DOHH2 (cell line): ENCODE results near the gene DISC1.

ENCODE experiments used
- H3F3A ChIP-seq: fragments of 200-600 bp; sonication (generic), shearing (Covaris generic); 2 replicates; pipeline ENCODE4 v1.6.0; 2016; ENCODE audit warnings: antibody characterized with exemption, mild to moderate bottlenecking; ENCODE audit not compliant: control insufficient read depth, insufficient read depth
- H3K27ac ChIP-seq: fragments of 200-600 bp; sonication (generic); 2 replicates; pipeline ENCODE4 v1.5.1; 2014; ENCODE audit warnings: low read depth, mild to moderate bottlenecking, low read length, moderate library complexity
- H3K27me3 ChIP-seq: fragments of 200-600 bp; sonication (generic); 2 replicates; pipeline ENCODE4 v1.6.1; 2014; ENCODE audit warnings: mild to moderate bottlenecking, low read length, mixed read lengths; ENCODE audit not compliant: control insufficient read depth
- H3K36me3 ChIP-seq: fragments of 200-600 bp; sonication (generic); 2 replicates; pipeline ENCODE4 v1.6.1; 2014; ENCODE audit warnings: mild to moderate bottlenecking, low read length, moderate library complexity, mixed read lengths; ENCODE audit not compliant: control insufficient read depth
- H3K4me1 ChIP-seq: fragments of 200-600 bp; sonication (generic); 2 replicates; pipeline ENCODE4 v1.6.1; 2014; ENCODE audit warnings: mild to moderate bottlenecking, low read length, mixed read lengths; ENCODE audit not compliant: control insufficient read depth
- H3K4me2 ChIP-seq: fragments of 200-600 bp; sonication (generic); 2 replicates; pipeline ENCODE4 v1.6.0; 2014; ENCODE audit warnings: mild to moderate bottlenecking, low read length, moderate library complexity
- H3K4me3 ChIP-seq: fragments of 200-600 bp; sonication (generic); 2 replicates; pipeline ENCODE4 v1.5.1; 2014; ENCODE audit warnings: mild to moderate bottlenecking, low read length, mixed read lengths
- H3K79me2 ChIP-seq: fragments of 200-600 bp; sonication (generic); 2 replicates; pipeline ENCODE4 v1.6.1; 2014; ENCODE audit warnings: mild to moderate bottlenecking, low read length, mixed read lengths; ENCODE audit not compliant: control insufficient read depth
- H3K9me2 ChIP-seq: fragments of 200-600 bp; sonication (generic); replicated peaks from 2 replicates; pipeline ENCODE4 v1.6.1; 2014; ENCODE audit warnings: mild to moderate bottlenecking, low read length, mixed read lengths; ENCODE audit not compliant: control insufficient read depth
- H3K9me3 ChIP-seq: fragments of 200-600 bp; sonication (generic); 2 replicates; pipeline ENCODE4 v1.6.1; 2014; ENCODE audit warnings: antibody characterized with exemption, low read length, mixed read lengths; ENCODE audit not compliant: control insufficient read depth, insufficient read depth
- H4K20me1 ChIP-seq: fragments of 200-600 bp; sonication (generic); 2 replicates; pipeline ENCODE4 v1.6.0; 2014; ENCODE audit warnings: low read depth, mild to moderate bottlenecking, antibody characterized with exemption, low read length, moderate library complexity; ENCODE audit not compliant: control insufficient read depth, insufficient read depth
- CTCF ChIP-seq: fragments of 200-600 bp; sonication (generic); IDR thresholded peaks from one replicate; pipeline ENCODE4 v1.5.1; 2014; ENCODE audit warnings: antibody characterized with exemption, mild to moderate bottlenecking, low read depth, low read length; ENCODE audit not compliant: poor library complexity, severe bottlenecking
- EZH2phosphoT487 ChIP-seq: fragments of 200-600 bp; sonication (generic); IDR thresholded peaks from 2 replicates; pipeline ENCODE4 v1.6.1; 2017; ENCODE audit warnings: borderline replicate concordance, mild to moderate bottlenecking, antibody characterized with exemption, low read length, moderate library complexity, mixed read lengths

Gene DISC1

GRCh38 chr1:231581859-231582258 is 44.7 kb upstream of the DISC1 start:
- TF ChIP-seq CTCF (no peak), EZH2phosphoT487 (no peak)
- H3K4me2 ChIP-seq = no peak overlapping the region
- no peak overlapping the region for H3K27ac ChIP-seq
- H3K27me3 ChIP-seq = no peaks in the 10 kb centered on the region; the same call in 1 of the 2 replicates
- H3K4me3 ChIP-seq = no peak overlapping the region
- no peaks in the 10 kb centered on the region for H3K9me3 ChIP-seq
- no peaks in the 10 kb centered on the region for H3K4me1 ChIP-seq
- no peaks in the 10 kb centered on the region for H3K9me2 ChIP-seq
- H4K20me1 ChIP-seq = peaks cover 4% of the 10 kb centered on the region; the same call in 1 of the 2 replicates
- H3K79me2 ChIP-seq = no peaks in the 10 kb centered on the region
- no peaks in the 10 kb centered on the region for H3K36me3 ChIP-seq
- H3F3A ChIP-seq = no peaks in the 10 kb centered on the region

- Histone ChIP-seq H3F3A (no peaks in the 10 kb centered on the region), H3K9me2 (no peaks in the 10 kb centered on the region), H3K79me2 (no peaks in the 10 kb centered on the region), H4K20me1 (peaks cover 4% of the 10 kb centered on the region; the same call in 1 of the 2 replicates), H3K27ac (no peak overlapping the region), H3K36me3 (no peaks in the 10 kb centered on the region), H3K9me3 (no peaks in the 10 kb centered on the region), H3K4me2 (no peak overlapping the region), H3K4me1 (no peaks in the 10 kb centered on the region), H3K4me3 (no peak overlapping the region), H3K27me3 (no peaks in the 10 kb centered on the region; the same call in 1 of the 2 replicates)
- no peak for TF ChIP-seq CTCF
- no peak for TF ChIP-seq EZH2phosphoT487
These were observed 43.2 kb upstream of the DISC1 start for GRCh38 chr1:231583376-231583775.

- H3F3A ChIP-seq = no peaks in the 10 kb centered on the region
- no peaks in the 10 kb centered on the region for H3K9me2 ChIP-seq
- no peaks in the 10 kb centered on the region for H3K4me1 ChIP-seq
- H3K36me3 ChIP-seq = no peaks in the 10 kb centered on the region
- no peaks in the 10 kb centered on the region; the same call in 1 of the 2 replicates for H3K27me3 ChIP-seq
- H4K20me1 ChIP-seq = peaks cover 4% of the 10 kb centered on the region; the same call in 1 of the 2 replicates
- H3K9me3 ChIP-seq = no peaks in the 10 kb centered on the region
- no peak overlapping the region for H3K27ac ChIP-seq
- no peaks in the 10 kb centered on the region for H3K79me2 ChIP-seq
- H3K4me2 ChIP-seq = no peak overlapping the region
- no peak overlapping the region for H3K4me3 ChIP-seq
- no peak for TF ChIP-seq EZH2phosphoT487
- TF ChIP-seq CTCF = peak; percentile 27
These were observed 42.5 kb upstream of the DISC1 start for GRCh38 chr1:231584117-231584516.
